Nephron progenitor cell (in vitro differentiated cells): Measurements from ENCODE around the gene BRINP1.

Experiments used
- DNase-seq: peaks from one replicate; pipeline ENCODE4 v3.0.0; 2021
- H3K27ac Mint-ChIP-seq: 2 replicates; pipeline ENCODE4 v1.8.0; 2021; ENCODE audit warnings: mild to moderate bottlenecking, moderate library complexity, mixed read lengths
- H3K27me3 Mint-ChIP-seq: 2 replicates; pipeline ENCODE4 v1.8.0; 2021; ENCODE audit warnings: mild to moderate bottlenecking, low read depth, mixed read lengths; ENCODE audit not compliant: poor library complexity
- H3K36me3 Mint-ChIP-seq: 2 replicates; pipeline ENCODE4 v1.8.0; 2021; ENCODE audit warnings: low read depth, mixed read lengths
- H3K4me1 Mint-ChIP-seq: 2 replicates; pipeline ENCODE4 v1.8.0; 2021; ENCODE audit warnings: mixed read lengths
- H3K4me3 Mint-ChIP-seq: 2 replicates; pipeline ENCODE4 v1.8.0; 2021; ENCODE audit warnings: mild to moderate bottlenecking, moderate library complexity, mixed read lengths
- H3K9me3 Mint-ChIP-seq: 2 replicates; pipeline ENCODE4 v1.8.0; 2021; ENCODE audit warnings: mild to moderate bottlenecking, moderate library complexity, mixed read lengths
- TF ChIP-seq, protein P1 (sequence below): fragments of 200-600 bp; sonication (generic); IDR thresholded peaks from 2 replicates; pipeline ENCODE4 v1.5.0; 2021; ENCODE audit warnings: antibody characterized with exemption

BRINP1 gene

DNA sequence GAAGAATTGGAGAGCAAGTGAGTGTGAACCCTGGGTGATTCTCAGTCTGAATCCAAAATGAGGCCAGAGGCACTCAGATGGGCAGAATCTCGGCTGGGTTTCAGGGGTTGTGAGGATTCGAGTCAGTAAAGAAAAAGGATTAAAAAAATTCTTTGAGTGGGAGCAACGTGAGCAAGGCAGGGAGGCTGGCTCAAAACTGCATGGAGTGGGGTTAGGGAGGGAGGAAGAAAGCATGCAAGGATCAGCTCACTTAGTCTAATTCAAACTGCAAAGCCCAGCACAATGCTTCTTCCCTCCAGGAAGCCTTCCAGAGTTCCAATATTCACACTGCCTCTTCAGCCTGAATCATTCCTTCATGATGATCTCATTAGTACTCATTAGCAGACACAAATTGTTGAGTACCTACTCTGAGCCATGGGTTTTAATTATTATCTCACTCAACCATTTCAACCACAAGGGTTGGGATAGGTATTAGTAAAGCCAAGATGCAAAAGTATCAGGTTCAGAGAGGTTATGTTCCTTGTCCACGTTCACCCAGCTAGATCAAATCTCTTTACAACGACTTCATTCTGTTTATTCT is 95.8 kb downstream of the BRINP1 start:
- TF ChIP-seq, protein P1, sequence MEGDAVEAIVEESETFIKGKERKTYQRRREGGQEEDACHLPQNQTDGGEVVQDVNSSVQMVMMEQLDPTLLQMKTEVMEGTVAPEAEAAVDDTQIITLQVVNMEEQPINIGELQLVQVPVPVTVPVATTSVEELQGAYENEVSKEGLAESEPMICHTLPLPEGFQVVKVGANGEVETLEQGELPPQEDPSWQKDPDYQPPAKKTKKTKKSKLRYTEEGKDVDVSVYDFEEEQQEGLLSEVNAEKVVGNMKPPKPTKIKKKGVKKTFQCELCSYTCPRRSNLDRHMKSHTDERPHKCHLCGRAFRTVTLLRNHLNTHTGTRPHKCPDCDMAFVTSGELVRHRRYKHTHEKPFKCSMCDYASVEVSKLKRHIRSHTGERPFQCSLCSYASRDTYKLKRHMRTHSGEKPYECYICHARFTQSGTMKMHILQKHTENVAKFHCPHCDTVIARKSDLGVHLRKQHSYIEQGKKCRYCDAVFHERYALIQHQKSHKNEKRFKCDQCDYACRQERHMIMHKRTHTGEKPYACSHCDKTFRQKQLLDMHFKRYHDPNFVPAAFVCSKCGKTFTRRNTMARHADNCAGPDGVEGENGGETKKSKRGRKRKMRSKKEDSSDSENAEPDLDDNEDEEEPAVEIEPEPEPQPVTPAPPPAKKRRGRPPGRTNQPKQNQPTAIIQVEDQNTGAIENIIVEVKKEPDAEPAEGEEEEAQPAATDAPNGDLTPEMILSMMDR = no peak
- Mint-ChIP-seq H3K36me3 (no peaks in the 10 kb centered on the region), H3K4me3 (no peak overlapping the region), H3K9me3 (no peaks in the 10 kb centered on the region), H3K4me1 (peaks cover 12% of the 10 kb centered on the region), H3K27me3 (peaks cover 6% of the 10 kb centered on the region), H3K27ac (no peak overlapping the region)
- no peak for DNase-seq

- TF ChIP-seq, protein P1 = no peak
- Mint-ChIP-seq H3K9me3 (no peaks in the 10 kb centered on the region), H3K36me3 (no peaks in the 10 kb centered on the region), H3K27me3 (peaks cover 6% of the 10 kb centered on the region), H3K4me3 (no peak overlapping the region), H3K27ac (peak overlapping the region; percentile 9), H3K4me1 (peaks cover 6% of the 10 kb centered on the region)
- no peak for DNase-seq
Observed at GRCh38 chr9:119272500-119273211, 96.6 kb downstream of the BRINP1 start.

- Mint-ChIP-seq H3K9me3 (no peaks in the 10 kb centered on the region), H3K27ac (no peak overlapping the region), H3K4me1 (peaks cover 6% of the 10 kb centered on the region), H3K27me3 (peaks cover 2% of the 10 kb centered on the region), H3K4me3 (no peak overlapping the region), H3K36me3 (no peaks in the 10 kb centered on the region)
- TF ChIP-seq, protein P1 = no peak
- DNase-seq = no peak
Observed at GRCh38 chr9:119268985-119269384, 100.2 kb downstream of the BRINP1 start.

GRCh38 chr9:119264165-119264564 is 105.1 kb downstream of the BRINP1 start:
- TF ChIP-seq, protein P1 = no peak
- no peak for DNase-seq
- Mint-ChIP-seq H3K36me3 (no peaks in the 10 kb centered on the region), H3K4me3 (no peak overlapping the region), H3K4me1 (peaks cover 4% of the 10 kb centered on the region), H3K27me3 (peaks cover 3% of the 10 kb centered on the region), H3K27ac (no peak overlapping the region), H3K9me3 (no peaks in the 10 kb centered on the region)

GRCh38 chr9:119257592-119257991 is 111.6 kb downstream of the BRINP1 start:
- H3K36me3 Mint-ChIP-seq = no peaks in the 10 kb centered on the region
- H3K4me3 Mint-ChIP-seq = no peak overlapping the region
- no peak overlapping the region for H3K27ac Mint-ChIP-seq
- TF ChIP-seq, protein P1 = no peak
- H3K4me1 Mint-ChIP-seq = peaks cover 4% of the 10 kb centered on the region
- no peak for DNase-seq
- H3K27me3 Mint-ChIP-seq = no peaks in the 10 kb centered on the region
- no peaks in the 10 kb centered on the region for H3K9me3 Mint-ChIP-seq

DNA sequence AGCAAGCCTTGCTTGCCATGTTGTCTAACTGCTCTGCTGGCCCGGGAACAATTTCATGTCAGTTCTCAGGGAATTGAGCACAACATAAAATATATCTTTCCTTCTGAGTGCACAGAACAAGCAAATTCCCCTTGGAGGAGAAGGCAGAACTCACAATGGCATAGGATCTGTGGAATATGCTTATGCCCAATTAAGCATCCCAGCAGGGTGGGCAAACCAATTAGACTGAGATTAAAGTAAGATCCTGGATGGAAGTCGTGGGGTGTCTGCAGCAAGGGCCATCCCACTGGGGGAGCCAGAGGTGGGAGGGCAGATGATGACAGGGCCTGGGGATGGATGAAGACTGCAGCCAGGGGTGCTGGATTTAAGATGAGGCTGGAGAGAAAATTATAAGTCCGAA is 114.1 kb downstream of the BRINP1 start:
- Mint-ChIP-seq H3K27me3 (peaks cover 5% of the 10 kb centered on the region), H3K27ac (peak overlapping the region; percentile 27), H3K4me3 (no peak overlapping the region), H3K9me3 (no peaks in the 10 kb centered on the region), H3K36me3 (no peaks in the 10 kb centered on the region), H3K4me1 (peaks cover 12% of the 10 kb centered on the region)
- TF ChIP-seq, protein P1 = no peak
- DNase-seq = no peak
